ENCODE results near the gene LDLRAP1. TPM values are rescaled to one million over a fixed set of nuclear protein-coding genes. Genes with fewer than 3 reads are reported as not detected.
A peak's percentile ranks its signal among the peaks of the same experiment; 100 is the strongest.

LDLRAP1 gene
- total RNA-seq, 1 donor from 2014 or later, result 8.0 TPM

- Mint-ChIP-seq H3K36me3 (ENCODE audit: low read depth, unreplicated experiment) (no peaks in the 10 kb centered on the region), H3K27me3 (ENCODE audit: low read depth, unreplicated experiment) (peaks cover 74% of the 10 kb centered on the region), H3K4me1 (ENCODE audit: low read depth, unreplicated experiment) (no peaks in the 10 kb centered on the region), H3K27ac (ENCODE audit: unreplicated experiment) (no peak overlapping the region), H3K4me3 (ENCODE audit: unreplicated experiment) (peak overlapping the region; percentile 73), H3K9me3 (ENCODE audit: unreplicated experiment) (no peaks in the 10 kb centered on the region)
- Histone ChIP-seq H3K9me3 (ENCODE audit: insufficient read depth, low read depth, low read length) (no peaks in the 10 kb centered on the region), H3K9ac (ENCODE audit: low read length) (no peak overlapping the region), H3K27me3 (ENCODE audit: insufficient read depth, low read length) (peaks cover 45% of the 10 kb centered on the region), H3K79me2 (ENCODE audit: insufficient read depth, low read length) (no peaks in the 10 kb centered on the region), H3K36me3 (ENCODE audit: insufficient read depth, low read length) (no peaks in the 10 kb centered on the region), H3K4me3 (ENCODE audit: insufficient read depth, low read depth, low read length) (no peak overlapping the region), H3K4me1 (ENCODE audit: insufficient read depth, low read length) (peaks cover 5% of the 10 kb centered on the region), H4K20me1 (ENCODE audit: insufficient read depth, low read length) (peaks cover 13% of the 10 kb centered on the region), H3K4me2 (ENCODE audit: low read length) (peak overlapping the region; percentile 88), H3K27ac (ENCODE audit: low read depth, low read length) (no peak overlapping the region), H2AFZ (ENCODE audit: low read depth, low read length) (no peak overlapping the region)
- no peak for FAIRE-seq
- TF ChIP-seq EZH2 (IDR thresholded peaks at IDR 0.05; ENCODE audit: insufficient read depth, low read length) (no peak), CTCF (IDR thresholded peaks at IDR 0.05; ENCODE audit: insufficient read depth, low read depth, low read length) (no peak)
- no peak for DNase-seq (ENCODE audit: low read depth)
These were observed 75.0 kb downstream of the LDLRAP1 start for GRCh38 chr1:25618433-25618808.

Other genes starting within 250 kb of the LDLRAP1 start
- gene TMEM50A, start 205.3 kb upstream of the LDLRAP1 start, total RNA-seq, result 175 and 189 TPM in 2 replicates
- gene RHCE, start 122.8 kb upstream of the LDLRAP1 start, total RNA-seq, result 0.75 and 1.4 TPM in 2 replicates
- 31.8 and 37.4 TPM in 2 replicates for gene MACO1, start 112.7 kb upstream of the LDLRAP1 start, total RNA-seq
- gene MAN1C1, start 73.2 kb downstream of the LDLRAP1 start, total RNA-seq, result 0.86 and 1.6 TPM in 2 replicates

Measured in astrocyte (in vitro differentiated cells and primary cell).